Measurements from ENCODE around the gene CDKN2B-AS1.

CDKN2B-AS1 gene

DNA sequence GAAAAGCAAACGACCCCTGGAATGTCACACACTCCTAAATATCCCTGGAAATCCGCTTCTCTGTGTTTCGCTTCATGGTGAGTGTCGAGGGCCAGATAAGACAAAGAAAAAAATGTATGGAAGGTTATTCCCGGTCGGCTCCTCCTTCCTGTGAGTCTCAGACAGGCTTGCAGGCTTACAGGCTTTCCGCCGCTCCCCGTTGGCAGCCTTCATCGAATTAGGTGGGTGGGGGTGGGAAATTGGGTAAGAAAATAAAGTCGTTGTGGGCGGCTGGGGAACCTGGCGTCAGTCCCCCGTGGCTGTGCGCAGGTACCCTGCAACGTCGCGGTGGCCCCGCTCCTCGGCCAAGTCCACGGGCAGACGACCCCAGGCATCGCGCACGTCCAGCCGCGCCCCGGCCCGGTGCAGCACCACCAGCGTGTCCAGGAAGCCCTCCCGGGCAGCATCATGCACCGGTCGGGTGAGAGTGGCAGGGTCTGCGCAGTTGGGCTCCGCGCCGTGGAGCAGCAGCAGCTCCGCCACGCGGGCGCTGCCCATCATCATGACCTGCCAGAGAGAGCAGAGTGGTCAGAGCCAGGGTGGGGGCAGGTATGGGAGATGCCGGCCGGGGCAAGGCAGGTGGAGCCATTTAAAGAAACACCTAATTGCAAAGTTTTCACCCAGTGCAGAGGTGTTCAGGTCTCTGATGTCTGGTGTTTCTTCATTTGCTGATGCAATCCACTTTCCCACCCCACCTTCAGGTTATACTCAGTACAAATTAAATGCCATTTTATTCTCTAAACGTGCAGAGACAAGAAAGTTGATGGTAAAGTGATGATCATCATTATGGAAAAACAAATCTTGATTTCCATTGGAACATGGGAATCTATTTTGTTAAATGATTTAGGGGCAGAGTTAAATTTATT lies 11.4 kb downstream of the CDKN2B-AS1 start:
- DNase-seq (ENCODE audit: low read depth in 2 of 2, low spot score in 1 of 2): no peak

- DNase-seq (ENCODE audit: low read depth in 2 of 2, low spot score in 1 of 2): no peak
These were observed 13.8 kb downstream of the CDKN2B-AS1 start for GRCh38 chr9:22008384-22008716.

GRCh38 chr9:22008717-22009505 lies 14.3 kb downstream of the CDKN2B-AS1 start, which contains the start of gene CDKN2B:
Gene CDKN2B (minus strand): TSS chr9:22009305. CDS start chr9:22008953, 352 bp downstream.
- peak in 1 of 2 donors; percentile 38 for DNase-seq (ENCODE audit: low read depth in 2 of 2, low spot score in 1 of 2)

- no peak for DNase-seq (ENCODE audit: low read depth in 2 of 2, low spot score in 1 of 2)
These were observed 14.9 kb downstream of the CDKN2B-AS1 start for GRCh38 chr9:22009506-22009867.

GRCh38 chr9:22010866-22011625 lies 16.5 kb downstream of the CDKN2B-AS1 start:
- DNase-seq (ENCODE audit: low read depth in 2 of 2, low spot score in 1 of 2): no peak

DNA sequence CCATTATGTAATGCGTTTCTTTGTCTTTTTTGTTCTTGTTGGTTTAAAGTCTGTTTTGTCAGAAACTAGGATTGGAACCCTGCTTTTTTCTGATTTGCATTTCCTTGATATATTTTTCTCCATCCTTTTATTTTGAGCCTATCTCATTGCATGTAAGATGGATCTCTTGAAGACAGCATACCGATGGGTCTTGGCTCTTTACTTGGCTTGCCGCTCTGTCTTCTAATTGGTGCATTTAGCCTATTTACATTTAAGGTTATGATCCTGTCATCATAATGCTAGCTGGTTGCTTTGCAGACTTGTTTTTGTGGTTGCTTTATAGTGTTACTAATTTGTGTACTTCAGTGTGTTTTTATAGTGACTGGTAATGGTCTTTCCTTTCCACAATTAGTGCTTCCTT lies 27.8 kb downstream of the CDKN2B-AS1 start:
- DNase-seq (ENCODE audit: low read depth in 2 of 2, low spot score in 1 of 2): no peak

DNA sequence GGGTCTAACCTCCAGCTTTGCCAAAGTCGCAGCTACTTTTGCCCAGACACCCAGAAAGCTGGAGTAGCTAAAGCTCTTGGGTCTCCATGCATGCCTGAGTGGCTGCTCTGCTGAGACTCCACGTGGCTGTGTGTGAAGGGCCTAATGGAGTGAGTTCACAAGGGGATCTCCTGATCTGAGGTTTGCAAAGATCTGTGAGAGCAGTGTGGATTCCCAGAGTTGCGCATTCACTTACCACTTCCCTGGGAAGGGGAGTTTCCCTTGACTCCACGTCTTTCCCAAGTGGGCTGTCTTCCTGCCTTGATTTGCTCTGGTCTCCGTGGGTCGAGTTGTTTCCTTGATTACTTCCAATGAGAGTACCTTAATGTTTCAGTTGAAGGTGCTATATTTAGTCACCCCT lies 32.1 kb downstream of the CDKN2B-AS1 start:
- DNase-seq (ENCODE audit: low read depth in 2 of 2, low spot score in 1 of 2): no peak

DNA sequence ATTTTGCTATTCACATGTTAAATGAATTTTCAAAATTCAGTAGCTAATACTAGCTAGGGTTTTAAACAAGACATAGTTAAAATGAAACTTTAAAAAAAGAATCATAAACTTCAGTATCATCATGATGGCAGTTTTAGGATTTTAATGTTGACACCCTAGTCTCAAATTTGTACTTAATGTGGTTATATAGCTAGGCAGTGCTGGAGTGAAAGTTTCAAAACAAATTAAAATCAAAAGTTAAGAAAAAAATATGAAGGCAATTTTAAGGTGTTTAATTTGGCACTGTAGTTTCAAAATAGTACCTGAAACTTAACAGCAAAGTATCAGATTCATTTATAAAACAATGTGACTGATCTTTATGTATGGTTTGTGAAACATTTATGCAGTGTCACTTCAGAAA lies 33.8 kb downstream of the CDKN2B-AS1 start:
- DNase-seq (ENCODE audit: low read depth in 2 of 2, low spot score in 1 of 2): no peak

GRCh38 chr9:22029231-22029630 lies 34.6 kb downstream of the CDKN2B-AS1 start:
- DNase-seq (ENCODE audit: low read depth in 2 of 2, low spot score in 1 of 2): no peak

GRCh38 chr9:22030101-22030598 lies 35.6 kb downstream of the CDKN2B-AS1 start:
- no peak for DNase-seq (ENCODE audit: low read depth in 2 of 2, low spot score in 1 of 2)

DNA sequence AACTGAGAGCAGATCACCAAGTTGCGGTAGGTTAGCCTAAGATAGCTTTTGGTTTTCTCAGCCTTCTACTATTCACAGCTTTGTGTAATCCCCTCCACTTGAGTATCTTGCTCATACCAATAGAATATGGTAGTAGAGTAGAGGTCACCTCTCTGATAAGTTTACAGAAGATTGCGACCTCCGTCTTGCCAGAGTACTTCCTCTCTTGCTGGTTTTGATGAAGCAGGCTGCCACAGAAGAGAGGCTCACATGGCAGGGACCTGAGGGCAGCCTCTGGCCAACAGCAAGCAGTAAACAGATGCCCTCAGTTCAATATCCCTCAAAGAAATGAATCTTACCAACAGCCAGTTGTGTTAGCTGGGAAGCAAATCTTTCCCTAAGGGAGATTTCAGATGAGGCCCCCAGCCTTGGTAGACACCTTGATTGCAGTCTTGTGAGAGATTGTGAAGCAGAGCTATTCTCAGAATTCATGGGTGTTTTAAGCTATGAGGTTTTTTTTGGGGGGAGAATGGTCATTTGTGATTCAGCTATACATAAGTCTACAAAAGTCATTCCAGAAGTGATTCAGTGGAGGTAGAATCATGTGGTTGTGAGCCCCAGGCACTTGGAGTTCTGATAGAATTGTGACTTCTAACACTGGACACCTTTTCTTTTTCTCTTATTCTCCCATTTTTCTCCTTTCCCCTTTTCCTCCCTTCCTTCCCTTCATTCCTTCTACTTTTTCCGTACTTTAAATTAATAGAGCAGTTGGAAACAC lies 37.2 kb downstream of the CDKN2B-AS1 start:
- no peak for DNase-seq (ENCODE audit: low read depth in 2 of 2, low spot score in 1 of 2)

- DNase-seq (ENCODE audit: low read depth in 2 of 2, low spot score in 1 of 2): no peak
These were observed 38.5 kb downstream of the CDKN2B-AS1 start for GRCh38 chr9:22033012-22033630.

GRCh38 chr9:22035591-22036011 lies 41.0 kb downstream of the CDKN2B-AS1 start:
- DNase-seq (ENCODE audit: low read depth in 2 of 2, low spot score in 1 of 2): no peak

- DNase-seq (ENCODE audit: low read depth in 2 of 2, low spot score in 1 of 2): no peak
These were observed 42.5 kb downstream of the CDKN2B-AS1 start for GRCh38 chr9:22036866-22037626.

DNA sequence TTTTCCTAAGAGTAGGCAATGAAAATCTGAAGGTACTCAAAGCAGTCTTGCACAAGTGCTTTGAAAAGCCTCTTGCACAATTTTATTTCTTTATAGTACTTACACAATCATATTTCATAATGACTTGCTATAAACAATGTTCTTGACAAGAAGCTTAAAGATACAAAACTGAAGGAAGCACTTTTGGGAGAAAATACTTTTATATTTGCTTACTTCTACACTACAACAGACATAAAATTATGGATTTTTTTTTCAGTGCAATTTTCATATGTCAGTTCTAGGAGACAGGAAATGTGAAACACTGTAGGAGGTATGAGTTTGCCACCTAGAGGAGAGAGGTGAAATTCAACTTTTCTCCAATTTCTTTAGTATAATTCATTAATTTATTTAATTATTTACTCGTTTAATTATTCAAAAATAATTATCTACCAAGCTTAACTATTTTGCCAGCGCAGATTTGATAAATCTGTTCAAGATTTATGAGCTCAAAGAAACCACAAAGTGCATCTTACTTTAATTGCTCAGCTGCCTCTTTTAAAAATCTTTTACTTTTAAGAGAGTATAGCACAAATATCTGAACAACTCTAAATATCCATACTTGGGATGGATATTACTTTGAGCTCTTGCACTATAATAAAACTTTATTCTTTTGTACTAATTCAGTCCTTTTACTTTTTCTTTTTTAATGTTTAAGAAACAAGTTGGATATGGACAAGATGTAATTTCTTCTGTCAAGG lies 43.5 kb downstream of the CDKN2B-AS1 start:
- DNase-seq (ENCODE audit: low read depth in 2 of 2, low spot score in 1 of 2): no peak

DNA sequence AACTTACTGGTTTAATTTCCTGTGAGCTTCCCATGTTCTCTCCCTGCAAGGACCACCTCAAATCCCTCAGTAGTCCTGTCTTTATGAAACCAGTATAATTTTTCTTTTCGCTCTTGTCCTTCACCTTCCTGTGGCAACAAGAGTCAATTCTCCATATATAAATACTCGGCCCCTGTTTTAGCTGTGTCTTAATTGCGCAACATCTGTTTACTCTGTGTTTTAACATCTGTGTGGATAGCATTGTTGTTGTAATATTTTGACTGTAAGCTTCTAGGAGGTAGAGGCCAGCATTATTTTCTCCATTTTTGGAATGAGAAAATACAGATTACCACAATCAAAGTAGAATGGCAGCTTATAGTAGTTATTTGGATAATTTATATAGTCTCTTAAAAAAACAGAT lies 44.7 kb downstream of the CDKN2B-AS1 start:
- DNase-seq (ENCODE audit: low read depth in 2 of 2, low spot score in 1 of 2): no peak

DNA sequence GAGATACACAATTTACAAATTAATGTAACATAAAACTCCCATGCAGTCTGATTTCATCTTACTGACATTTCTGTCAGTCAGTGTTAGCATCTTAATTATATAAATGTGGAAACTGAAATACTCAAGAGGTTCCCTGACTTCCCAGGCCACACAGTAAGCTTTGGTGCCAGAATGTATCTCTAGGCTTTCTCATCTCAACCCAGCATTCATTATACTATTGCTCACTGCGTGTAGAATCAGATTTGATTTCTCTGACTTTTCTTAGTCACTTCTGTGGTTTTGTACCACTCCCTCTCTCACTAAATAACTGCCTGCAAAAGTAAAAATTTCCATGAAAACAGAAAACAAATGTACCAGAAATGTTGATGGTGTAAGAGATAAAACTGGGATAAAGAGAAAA lies 46.2 kb downstream of the CDKN2B-AS1 start:
- no peak for DNase-seq (ENCODE audit: low read depth in 2 of 2, low spot score in 1 of 2)

DNA sequence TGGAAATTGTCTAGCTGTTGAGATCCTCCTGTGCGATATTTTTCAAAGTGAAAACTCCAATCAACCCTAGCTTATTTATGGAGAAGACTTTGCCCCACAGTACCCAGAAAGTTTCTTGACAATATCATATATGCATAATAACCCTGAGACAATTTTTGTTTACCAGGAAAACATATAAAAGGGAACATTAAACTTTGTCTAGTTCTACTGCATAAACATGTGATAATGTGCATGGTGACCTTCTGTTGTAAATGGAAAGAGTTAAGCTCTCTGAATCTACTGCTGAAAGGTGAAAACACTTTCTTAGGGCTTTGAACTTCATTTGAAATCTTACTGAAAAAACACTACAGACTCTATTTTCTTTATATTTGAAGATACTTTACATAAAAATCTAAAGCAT lies 46.8 kb downstream of the CDKN2B-AS1 start:
- DNase-seq (ENCODE audit: low read depth in 2 of 2, low spot score in 1 of 2): no peak

DNA sequence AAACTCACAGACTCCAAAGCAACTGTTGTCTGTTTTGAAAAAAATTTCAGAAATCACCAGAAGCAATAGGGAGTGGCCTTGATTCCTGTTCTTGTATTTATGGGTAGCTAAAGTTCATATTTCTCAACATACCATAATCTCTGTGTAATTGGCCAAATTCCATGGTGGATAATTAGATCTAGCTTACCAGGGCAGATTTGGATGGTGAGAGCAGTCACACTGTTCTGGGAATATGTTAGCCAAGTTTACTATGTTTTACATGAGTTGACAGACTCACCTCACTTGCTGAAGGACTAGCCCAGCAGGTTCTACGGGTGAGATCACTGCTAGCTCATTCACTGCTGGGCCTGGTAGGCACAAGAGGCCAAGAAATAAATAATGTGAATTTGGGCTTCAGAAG lies 47.2 kb downstream of the CDKN2B-AS1 start:
- no peak for DNase-seq (ENCODE audit: low read depth in 2 of 2, low spot score in 1 of 2)

Measured in stimulated activated CD8-positive, alpha-beta memory T cell treated with anti-CD3 and anti-CD28 coated beads, Interleukin-4, amount 100 ng/mL, for 1 hour (primary cell).